ENCODE results near the gene MPHOSPH6.

- TF ChIP-seq CTCF (conservative IDR thresholded peaks at IDR 0.05; ENCODE audit: low read depth, low read length) (no peak), POLR2A (IDR thresholded peaks at IDR 0.05; ENCODE audit: low read depth, low read length) (no peak), CEBPB (IDR thresholded peaks at IDR 0.05; ENCODE audit: low read depth, low read length) (peak; percentile 68; the same call in 1 of the 2 replicates), SMC3 (IDR thresholded peaks at IDR 0.05; ENCODE audit: low read depth, low read length) (no peak), FOS (IDR thresholded peaks at IDR 0.05; ENCODE audit: low read depth, low read length) (peak; percentile 20; the same call in 1 of the 2 replicates), RFX5 (IDR thresholded peaks at IDR 0.05; ENCODE audit: low read depth, low read length) (no peak), RAD21 (IDR thresholded peaks at IDR 0.05; ENCODE audit: low read length) (no peak), USF2 (IDR thresholded peaks at IDR 0.05; ENCODE audit: low read depth, low read length) (no peak; the same call in 1 of the 2 replicates)
Observed at GRCh38 chr16:82192665-82193064, 22.6 kb upstream of the MPHOSPH6 start.

All from IMR-90 (cell line).